HUDEP-2 (cell line): ENCODE results near the gene NOTUM.
"Not testable (repeated sequence)": the region's sequence is repeated elsewhere in the genome, so short reads cannot be mapped to it uniquely, and the experiment has no call there.

Experiments used
- DNase-seq, 76 experiments: peaks; one replicate each; lab custom pipeline; 2025; ENCODE audit not compliant: unreplicated experiment in 76 of 76; lab: John Stamatoyannopoulos, UW

The NOTUM gene

DNA sequence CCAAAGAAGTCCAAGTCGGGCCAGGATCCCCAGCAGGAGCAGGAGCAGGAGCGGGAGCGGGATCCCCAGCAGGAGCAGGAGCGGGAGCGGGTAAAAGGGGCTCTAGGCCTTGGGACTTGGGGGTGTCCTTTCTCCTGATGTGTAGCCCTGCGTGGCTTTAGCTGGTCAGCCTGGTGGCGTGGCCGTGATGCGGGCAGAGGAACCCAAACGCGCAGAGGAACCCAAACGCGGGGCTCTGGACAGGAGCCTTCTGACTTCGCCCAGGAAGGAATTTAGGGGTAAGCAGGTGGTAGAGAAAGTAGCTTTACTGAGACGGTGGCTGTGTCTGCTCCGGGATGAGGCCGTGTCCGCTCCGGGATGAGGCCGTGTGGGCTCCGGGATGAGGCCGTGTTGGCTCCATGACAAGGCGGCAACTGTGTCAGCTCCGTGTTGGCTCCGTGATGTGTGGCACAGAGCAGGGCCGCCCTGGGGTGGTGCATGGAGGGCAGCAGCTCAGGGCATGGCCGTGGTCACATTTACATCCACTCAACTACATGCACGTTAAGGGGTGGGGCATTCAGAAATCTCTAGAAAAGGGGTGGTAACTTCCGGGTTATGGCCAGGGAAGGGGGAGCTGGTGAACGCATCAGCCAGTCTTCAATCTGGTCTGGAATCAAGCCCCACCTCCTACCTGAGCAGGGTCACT is 35.9 kb upstream of the NOTUM start:
- no peak for DNase-seq

DNA sequence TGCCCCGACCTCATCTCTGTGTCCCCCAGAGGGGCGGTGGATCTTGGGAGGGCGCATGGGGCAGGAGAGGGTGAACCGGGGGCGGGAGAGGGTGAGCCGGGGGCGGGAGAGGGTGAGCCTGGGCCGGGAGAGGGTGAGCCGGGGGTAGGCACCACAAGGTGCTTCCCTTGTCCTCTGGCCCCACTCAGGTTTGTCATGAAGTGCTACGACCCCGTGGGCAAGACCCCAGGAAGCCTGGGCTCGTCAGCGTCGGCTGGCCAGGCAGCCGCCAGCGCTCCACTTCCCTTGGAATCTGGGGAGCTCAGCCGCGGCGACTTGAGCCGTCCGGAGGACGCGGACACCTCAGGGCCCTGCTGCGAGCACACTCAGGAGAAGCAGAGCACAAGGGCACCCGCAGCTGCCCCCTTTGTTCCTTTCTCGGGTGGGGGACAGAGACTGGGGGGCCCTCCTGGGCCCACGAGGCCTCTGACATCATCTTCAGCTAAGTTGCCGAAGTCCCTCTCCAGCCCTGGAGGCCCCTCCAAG is 35.3 kb upstream of the NOTUM start:
- DNase-seq = no peak

DNA sequence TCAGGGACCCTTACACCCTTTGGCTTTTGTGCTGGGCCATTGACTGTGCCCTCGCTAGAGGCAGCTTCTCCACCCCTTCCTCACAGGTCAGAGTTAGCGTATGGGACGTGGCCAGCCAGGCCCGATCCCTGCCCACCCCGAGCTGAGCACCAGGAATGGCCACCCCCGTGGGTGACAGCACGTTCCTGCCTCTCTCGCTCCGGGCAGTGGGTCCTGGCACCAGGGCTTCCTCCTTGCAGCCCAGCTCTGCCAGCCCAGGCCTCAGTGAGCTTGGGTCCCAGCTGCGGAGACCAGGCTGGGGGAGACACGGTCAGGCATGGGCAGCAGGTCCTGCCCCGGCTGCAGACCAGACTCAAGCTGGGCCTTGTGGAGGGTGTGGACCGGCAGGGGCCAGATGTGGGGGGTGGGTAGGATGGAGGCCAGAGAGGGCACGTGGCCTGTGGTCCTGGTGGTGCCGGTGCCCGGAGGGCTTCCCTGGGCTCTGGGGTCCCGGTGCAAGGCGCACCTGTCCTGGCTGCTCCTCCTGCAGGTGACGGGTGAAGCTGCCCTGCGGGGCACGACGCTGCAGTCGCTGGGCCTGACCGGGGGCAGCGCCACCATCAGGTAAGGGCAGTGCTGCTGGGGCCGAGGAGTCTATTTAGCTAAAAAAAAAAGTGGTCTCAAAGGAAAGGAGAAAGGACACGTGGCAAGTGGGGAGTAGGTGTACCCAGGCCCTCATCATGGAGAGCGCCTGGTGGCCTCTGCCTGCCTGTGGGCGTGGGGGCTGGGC is 34.7 kb upstream of the NOTUM start:
- DNase-seq = no peak

DNA sequence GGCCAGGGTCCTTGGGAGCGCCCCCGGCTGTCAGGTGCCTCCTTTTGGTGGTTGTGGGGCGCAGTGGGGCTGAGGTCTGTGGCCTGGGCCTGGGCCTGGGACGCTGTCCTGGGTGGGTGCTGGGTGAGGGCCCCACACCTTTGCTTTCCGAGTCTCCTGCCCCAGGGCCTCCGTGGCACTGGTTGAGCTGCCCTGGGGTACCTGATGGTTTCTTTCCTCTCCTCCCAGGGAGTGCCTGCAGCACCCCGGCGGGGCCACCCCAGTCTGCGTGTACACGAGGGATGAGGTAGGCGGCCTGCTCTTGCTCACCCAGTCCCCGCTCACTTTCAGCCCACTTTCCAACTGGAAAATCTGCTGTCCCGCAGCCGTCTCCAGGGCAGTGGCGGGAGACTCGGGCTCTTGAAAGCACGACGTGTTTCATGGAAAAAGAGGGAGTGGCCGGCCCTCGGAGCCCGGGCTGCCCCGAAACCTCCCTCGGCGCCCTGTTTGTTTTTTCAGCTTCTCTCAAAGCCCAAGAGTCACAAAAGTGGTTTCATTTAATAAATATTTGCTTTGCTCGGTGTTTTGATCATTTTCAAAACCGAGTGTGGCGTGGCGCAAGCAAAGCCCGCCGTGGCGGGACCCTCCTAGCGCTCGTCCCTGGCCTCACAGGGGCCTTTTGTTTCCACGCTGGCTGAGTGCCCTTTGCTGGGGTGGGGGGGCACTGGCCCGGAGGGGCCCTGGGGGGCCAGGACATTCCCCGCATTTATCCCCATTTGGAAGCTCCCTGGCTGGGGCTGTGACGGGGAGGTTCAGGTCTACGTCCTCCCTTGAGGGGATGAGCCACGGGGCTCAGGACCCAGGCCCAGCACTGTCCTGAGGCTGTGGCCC is 33.8 kb upstream of the NOTUM start:
- DNase-seq = no peak

DNA sequence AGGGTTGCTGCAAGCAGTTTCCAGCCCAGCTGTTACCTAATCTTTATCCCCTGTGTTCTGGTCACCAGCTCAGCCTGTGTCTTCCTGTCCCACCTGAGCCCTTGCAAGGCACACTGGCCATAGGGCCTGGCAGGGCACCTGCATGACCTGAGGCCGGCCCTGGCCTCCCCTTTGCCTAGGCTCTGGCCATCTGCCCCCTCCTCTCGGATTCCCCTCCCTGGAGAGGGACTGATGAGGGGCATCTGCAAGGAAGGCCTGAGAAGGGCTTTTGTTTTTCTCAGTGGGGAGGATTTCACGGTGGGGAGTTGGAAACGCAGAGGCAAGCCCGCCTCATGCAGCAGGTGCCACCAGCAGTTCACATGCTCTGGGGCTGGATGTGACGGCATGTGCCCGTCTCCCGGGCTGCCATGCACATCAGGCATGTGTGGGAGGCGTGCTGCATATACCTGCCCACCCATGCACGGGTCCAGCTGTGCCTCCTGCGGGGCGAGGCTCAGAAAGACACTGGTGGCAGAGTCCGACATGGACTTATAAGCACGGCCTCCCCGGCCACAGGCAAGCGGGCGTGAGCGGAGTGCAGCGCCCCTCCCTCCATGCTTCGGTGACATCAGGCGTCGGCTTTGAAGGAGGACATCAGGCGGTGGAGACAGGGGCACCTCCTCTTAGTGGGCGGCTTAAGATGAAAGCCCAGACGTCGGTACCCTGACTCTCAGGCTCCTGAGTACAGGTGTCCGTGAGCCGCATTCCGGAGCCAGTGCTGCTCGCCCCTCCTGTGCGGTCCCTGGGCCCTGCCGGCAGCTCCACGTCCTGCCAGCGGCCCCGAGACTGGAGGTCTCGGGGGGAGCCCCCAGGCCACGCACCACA is 33.0 kb upstream of the NOTUM start:
- no peak for DNase-seq

DNA sequence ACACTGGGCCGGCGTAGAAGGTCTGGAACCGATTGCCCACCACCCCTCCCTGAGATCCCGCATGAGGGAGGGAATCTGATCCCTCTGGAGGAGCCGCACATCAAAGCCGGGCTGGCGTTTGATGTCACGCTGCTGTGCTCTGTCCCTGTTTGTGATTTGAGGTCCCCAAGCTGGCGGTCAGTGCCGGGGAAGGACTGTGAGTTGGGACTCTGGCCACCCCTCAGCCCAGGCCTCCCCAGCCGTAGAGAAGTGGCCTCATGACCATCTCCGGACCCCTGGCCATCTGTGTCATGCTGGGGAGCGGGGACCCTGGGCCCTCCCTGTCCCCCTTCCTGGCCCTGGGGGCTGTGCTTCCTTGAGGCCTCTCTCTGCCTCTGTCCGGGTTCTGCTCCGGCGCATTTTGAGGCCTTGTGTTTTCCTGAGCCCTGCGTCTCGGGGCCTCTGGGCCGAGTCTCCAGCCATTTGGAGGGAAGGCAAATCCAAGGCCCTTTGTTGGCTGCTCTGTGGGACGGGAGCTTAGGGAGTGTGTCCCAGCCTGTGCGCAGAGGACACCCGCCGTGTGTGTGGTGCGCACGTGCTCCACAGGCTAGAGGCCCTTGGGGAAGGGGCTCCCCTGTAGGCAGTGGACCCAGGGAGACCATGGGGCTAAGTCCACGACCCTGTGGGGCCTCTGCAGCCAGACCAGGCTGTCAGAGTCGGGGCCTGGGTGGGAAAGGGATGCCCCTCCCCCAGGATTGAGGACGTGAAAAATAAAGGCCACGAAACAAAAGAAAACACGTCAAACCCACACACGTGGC is 31.5 kb upstream of the NOTUM start:
- no peak for DNase-seq

DNA sequence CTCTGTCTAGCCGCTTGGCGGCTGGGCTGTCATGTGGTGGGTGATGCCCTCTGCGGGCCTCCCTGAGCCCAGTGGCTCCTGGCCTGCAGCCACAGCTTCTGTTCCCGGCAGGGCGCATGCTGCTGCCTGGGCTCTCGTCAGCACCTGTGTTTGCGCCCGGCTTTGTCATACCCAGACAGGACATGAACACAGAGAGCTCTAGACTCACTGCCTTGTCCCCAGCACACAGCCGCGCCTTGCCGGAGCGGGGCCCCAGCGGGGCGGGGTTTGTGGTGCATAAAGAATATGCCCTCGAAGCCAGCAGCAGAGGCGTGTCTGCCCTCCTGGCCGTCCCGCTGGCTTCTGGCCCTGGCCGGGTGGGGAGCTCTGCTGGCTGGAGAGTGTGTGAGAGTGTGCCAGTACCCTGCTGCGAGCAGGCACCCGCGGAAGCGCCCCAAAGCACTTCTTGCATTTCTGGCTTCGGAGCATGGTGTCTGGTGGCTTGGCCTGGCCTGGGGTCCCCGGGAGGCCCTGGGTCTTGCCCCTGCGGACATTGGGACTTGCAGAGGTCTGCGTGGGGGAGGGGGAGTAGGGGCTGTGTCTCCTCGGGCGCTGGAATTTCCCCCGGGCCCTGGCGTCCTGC is 30.8 kb upstream of the NOTUM start:
- peak in 73 of 76 experiments; percentile 33 to 96 (median 87) for DNase-seq

DNA sequence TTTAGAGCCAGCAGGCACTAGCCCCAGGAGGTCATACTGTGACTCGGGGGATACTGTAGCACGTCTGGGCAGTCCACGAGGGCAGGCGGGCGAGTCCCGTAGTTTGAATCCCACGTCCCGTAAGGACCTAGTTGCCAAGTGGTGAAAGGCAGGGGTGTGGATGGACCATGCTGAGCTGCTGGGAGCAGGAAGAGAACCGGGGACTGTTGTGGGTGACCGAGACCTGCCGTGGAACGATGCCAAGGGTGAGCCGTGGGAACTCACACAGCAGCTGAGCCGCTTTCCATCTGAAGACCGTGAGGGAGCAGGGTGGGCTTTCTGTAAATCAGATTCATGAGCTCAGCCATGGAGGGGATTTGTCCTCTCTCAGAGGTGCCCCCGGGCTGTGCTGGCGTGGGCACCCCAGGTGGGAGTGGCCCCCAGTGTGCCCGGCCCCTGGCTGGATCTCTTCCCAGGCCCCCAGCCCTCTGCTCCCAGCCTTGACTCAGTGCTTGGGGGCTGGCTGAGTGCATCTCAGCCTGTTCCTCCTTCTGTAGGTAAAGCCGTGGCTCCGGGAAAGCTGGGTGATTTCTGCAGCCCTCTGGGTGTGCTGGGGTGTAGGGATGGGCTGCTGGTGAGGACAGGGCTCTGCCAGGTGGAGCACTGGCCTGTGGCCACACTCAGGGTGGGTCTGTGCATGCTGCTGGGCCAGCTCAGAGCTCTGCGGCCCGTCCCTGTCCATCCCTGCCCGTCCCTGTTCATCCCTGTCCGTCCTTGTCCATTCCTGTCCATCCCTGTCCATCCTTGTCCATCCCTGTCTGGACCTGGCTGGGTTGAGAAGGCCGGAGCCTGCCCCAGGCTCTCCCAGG is 30.1 kb upstream of the NOTUM start:
- no peak for DNase-seq

DNA sequence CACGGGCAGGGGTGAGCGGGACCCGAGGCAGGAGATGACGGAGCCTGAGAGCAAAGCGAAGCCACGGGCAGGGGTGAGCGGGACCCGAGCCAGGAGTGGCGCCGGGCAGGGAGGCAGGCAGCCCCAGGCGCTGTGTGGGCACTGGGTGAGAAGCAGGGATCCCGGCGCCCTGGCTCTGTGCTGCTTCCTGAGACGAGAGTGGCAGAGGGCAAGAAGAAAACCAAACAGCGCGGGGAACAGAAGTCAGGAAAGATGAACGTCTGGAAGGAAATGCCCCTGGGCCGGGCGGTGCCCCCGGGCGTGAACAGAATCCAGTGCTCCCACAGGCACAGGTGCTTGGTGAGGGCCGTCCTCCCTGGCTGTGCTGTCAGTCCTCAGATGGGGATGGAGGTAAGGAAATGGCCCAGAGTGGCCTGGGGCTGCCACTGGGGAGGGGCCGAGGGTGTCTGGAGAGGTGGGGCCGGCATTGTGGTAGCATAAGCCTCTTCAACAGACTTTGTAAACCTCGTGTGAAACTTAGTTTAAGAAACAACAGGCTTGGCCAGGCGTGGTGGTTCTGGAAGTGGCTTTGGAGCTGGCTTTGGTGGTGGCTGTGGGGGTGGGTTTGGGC is 26.3 kb upstream of the NOTUM start:
- DNase-seq = no peak

DNA sequence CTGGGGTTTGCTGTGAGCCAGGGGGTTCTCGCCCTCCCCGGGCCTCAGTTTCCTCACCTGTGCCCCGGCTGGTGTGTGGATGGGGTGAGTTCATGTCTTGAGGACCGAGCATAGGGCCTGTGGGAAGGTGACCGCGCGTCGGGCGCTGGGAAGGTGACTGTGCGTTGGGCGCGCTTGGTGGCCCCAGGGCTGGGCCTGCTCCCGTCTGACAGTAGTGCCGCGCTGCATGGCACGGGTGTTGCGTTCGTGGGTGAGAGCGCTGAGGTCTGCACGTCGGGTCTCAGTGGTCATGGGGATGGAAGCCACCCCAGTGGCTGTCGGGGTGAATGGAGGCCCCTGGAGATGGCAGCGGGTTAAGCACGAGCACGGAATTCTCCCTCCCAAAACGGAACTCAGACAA is 25.6 kb upstream of the NOTUM start:
- no peak for DNase-seq

DNA sequence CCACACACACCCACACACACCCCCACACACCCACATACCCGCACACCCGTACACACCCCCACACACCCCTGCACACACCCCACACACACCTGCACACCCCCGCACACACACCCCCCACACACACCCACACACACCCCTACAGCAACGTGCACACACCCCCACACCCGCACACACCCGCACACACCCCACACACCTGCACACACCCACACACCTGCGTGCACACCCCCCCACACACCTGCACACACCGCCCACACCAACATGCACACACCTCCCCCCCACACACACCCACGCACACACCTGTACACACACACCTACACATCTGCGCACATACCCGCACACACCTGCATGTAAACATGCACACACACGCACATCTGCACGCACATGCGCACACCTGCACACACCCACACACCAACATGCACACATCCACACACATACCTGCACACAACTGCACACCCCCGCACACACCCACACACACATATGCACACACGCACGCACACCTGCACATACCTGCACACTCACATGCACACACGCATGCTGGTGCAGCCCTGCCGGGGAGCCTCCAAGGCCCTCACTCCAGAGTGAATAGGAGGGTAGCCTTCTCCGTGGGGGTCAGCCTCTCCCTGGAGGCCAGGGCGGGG is 23.9 kb upstream of the NOTUM start:
- DNase-seq = no peak

DNA sequence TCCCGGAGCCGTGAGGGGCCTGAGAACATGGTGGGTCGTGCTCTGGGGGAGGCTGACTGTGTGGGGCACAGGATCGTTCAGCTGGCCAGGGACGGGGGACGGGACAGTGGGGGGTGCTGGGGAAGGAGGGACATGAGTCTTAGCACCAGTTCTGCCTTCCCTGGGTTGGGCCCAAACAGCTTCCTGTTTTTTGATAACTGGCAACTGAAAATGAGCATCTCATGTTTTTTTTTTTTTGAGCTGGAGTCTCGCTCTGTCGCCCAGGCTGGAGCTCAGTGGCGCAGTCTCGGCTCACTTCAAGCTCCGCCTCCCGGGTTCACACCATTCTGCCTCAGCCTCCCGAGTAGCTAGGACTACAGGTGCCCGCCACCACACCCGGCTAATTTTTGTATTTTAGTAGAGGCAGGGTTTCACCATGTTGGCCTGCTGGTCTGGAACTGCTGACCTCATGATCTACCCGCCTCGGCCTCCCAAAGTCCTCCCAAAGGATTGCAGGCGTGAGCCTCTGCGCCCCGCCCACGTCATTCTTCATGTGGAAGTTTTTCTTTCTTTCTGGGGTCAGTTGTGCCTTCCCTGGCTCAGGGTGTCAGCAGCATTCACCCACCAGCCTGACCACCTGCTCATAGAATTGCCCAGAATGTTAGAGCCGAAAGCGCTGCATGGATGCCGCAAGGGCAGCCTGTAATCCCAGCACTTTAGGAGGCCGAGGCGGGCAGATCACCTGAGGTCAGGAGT is 22.8 kb upstream of the NOTUM start:
- DNase-seq = no peak

DNA sequence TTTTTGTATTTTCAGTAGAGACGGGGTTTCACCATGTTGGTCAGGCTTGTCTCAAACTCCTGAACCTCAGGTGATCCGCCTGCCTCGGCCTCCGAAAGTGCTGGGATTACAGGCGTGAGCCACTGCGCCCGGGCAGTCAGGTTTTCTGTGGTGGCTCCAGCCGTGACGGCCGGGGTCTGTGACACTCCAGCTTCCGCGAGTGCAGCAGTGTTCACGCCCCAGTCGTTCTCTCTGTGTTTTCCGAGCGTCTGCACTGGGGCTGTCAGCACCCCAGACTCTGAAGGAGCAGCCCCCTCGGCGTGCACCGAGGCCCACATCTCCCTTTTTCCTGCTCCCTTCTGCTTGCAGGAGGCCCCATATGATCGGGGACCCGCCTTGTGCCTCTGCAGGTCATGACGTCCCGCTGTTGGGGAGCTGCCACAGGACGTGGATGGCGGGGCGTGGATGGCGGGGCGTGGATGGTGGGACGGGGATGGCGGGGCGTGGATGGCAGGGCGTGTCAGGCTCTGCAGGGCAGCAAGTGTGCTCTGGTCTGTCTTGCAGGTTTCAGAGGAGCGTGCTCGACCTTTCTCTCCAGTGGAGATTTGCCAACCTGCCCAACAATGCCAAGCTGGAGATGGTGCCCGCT is 22.1 kb upstream of the NOTUM start:
- DNase-seq = no peak

DNA sequence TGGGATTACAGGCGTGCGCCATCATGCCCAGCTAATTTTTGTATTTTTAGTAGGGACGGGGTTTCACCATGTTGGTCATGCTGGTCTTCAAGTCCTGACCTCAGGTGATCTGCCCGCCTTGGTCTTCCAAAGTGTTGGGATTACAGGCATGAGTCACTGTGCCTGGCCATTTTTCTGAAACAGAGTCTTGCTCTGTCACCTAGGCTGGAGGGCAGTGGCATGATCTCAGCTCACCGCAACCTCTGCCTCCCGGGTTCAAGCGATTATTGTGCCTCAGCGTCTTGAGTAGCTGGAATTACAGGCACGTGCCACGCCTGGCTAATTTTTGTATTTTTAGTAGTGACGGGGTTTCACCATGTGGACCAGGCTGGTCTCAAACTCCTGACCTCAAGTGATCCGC is 20.5 kb upstream of the NOTUM start:
- DNase-seq = not testable (repeated sequence)

DNA sequence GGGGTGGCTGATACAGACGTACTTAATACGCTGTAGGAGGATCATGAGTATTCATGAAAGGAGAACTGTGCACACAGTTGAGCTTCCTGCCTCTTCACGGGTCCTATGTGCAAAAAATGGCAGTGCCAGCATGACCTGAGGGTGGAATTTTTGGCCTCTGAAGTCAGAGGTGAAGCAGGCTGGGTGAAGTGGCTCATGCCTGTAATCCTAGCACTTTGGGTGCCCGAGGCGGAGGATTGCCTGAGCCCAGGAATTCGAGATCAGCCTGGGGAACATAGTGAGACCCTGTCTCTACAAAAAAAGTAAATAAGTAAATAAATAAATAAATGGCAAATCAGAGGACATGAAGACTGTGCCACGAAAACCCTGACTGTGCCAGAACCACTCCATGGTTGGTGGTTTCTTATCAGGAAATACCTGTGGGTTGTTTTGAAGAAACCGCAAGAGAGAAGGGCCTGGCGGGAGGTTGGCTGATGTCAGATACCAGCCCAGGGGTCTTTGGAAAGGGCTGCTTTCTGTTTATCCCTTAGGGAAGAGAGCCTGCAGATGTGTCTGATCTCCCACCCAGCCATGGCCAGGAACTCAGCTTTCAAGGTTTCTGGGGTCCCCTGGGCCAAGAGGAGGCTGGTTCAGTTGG is 19.8 kb upstream of the NOTUM start:
- DNase-seq = peak in 12 of 76 experiments; percentile 3 to 39 (median 10)

DNA sequence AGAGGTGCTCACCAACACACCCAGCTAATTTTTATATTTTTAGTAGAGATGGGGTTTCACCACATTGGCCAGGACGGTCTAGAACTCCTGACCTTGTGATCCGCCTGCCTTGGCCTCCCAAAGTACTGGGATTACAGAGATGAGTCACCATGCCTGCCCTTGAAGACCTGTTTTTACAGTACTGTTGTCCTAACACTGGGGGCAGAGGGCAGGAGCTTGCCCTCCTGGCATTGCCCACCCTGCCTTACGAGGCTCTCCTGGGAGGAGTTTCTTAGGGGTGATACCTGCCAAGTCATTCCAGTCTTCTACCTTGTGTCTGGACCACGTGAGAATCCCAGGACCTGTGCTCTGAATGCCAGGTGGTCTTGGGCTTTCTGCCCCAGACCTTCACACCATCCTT is 19.1 kb upstream of the NOTUM start:
- no peak for DNase-seq
